Skin epidermis (tissue), 12 donors: ENCODE measurements around the gene CDH3.

Source experiments
- H3K27ac ChIP-seq, 21 experiments: fragments of 200-600 bp; sonication (generic) in 11 of 21; one replicate each; pipeline ENCODE4 v1.5.0; 2020; ENCODE audit warnings: mild to moderate bottlenecking in 3 of 21, inconsistent platforms in 2 of 21, moderate library complexity in 2 of 21
- H3K4me3 ChIP-seq, 7 experiments: fragments of 200-600 bp; sonication (generic) in 2 of 7; one replicate each; pipeline ENCODE4 v1.5.0; 2020; ENCODE audit warnings: inconsistent platforms in 2 of 7, mild to moderate bottlenecking in 2 of 7, moderate library complexity in 1 of 7

Gene CDH3

DNA sequence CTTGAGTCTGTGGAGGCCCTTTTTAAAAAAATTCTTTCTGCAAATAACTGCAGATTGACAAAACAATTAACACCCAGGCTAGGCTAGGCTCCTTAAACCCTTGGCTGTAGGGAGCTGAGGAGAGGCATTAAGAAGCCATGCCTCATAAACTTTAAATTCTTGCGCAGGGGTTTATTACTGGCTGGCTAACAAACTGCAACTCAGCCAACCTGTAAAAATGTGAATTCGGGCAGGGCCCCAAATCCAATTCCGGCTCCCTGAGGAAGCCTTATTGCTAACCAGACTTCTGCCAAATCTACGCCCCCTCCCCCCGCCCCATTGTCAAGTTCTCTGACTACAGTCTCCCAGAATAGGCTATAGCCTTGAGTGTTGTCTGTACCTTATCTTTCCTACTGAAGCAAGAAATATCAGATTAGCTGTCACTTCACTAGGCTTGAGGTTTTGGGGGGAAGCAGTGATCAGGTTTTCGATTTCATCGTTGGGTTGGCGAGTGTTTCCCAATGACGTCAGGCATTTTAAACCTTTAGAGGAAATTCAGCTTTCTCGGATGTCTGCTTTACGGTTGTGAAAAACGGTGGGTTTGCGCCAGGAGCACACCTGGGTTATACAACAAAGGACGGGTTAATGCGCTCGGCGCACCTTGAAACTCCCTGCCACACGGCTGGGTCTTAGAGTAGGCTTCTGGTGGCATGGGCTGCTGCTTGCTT lies 2.0 kb downstream of the CDH3 start:
- peak overlapping the region in 7 of 21 experiments; percentile 2 to 87 (median 22) for H3K27ac ChIP-seq
- peak overlapping the region in 4 of 7 experiments; percentile 38 to 68 (median 53) for H3K4me3 ChIP-seq

DNA sequence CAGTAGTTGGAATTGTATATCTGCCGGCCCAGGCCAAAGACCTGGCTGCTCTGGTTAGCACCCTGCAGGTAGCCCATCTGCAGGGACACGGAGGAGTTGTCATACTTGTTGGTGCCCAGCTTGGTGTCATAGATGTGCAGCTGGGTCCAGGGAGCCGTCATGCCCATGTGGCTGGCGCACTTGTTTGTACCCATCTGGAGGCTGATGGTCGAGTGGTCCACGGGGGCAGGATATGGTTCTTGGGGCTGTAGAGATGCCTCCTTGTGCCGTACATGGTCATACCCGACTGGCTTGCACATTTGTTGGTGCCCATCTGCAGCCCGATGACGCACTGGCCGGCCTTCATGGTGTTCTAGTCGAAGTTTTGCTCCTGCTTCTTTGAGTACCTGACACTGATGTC lies 6.0 kb downstream of the CDH3 start:
- no peak overlapping the region for H3K4me3 ChIP-seq

DNA sequence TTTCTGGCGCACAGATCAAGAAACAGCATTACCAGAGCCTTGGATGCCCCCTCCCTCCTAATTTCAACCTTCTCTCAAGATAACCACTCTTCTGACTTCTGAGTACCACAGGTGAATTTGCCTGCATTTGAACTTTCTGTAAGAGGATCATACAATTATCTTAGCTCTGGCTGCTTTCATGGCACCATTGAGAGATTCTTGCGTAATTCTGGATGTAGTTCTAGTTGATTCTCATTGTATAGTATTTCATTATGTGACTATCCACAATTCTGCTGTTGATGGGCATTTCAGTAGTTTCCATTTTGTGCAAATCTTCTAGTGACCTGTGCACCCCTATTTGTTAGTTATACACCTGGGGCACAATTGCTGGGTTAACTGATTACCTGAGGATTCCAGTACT lies 7.5 kb downstream of the CDH3 start:
- H3K27ac ChIP-seq: no peak overlapping the region
- H3K4me3 ChIP-seq: no peak overlapping the region

More for the DNA sequence above, 6.0 kb downstream of the CDH3 start:
- no peak overlapping the region for H3K27ac ChIP-seq

DNA sequence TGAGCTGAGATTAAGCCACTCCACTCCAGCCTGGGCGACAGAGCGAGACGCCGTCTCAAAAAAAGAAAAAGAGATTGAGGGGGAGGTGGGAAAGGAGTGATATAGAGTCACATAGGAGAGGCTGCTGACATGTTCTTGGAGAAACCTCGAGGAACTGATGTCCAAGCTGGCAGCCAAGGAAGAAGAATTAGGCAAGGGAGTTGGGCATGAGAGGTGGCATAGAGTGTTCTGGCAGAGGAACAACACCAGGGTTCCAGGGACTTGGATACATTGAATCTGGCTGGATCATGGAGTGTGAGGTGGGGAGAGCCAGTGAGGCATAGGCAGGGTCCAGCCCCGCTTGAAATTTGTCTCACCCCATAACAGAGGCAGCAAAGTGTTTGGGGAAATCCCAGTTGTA lies 10.7 kb downstream of the CDH3 start:
- Histone ChIP-seq H3K27ac (peak overlapping the region in 1 of 21 experiments; percentile 12), H3K4me3 (no peak overlapping the region)

DNA sequence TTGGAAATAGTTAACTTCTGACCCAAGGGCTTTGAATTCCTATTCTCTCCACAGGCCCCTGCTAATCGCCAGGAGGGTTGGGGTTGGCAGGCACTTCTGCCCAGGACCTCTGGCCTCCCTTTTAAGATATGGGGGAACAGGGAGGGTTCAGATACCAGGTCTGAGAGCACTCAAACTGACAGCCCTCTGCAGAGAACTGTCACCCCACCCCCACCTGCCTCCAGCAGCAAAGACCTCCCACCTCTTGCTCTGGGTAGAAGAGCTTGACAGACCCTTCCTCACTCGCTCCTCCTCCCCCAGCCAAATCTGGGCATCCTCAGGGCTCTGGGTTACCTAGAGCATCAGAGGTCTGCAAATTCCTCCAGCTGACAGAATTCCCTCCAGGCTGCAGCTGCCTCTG lies 11.6 kb downstream of the CDH3 start:
- H3K4me3 ChIP-seq: no peak overlapping the region
- H3K27ac ChIP-seq: peak overlapping the region in 2 of 21 experiments; percentile 64 to 82

DNA sequence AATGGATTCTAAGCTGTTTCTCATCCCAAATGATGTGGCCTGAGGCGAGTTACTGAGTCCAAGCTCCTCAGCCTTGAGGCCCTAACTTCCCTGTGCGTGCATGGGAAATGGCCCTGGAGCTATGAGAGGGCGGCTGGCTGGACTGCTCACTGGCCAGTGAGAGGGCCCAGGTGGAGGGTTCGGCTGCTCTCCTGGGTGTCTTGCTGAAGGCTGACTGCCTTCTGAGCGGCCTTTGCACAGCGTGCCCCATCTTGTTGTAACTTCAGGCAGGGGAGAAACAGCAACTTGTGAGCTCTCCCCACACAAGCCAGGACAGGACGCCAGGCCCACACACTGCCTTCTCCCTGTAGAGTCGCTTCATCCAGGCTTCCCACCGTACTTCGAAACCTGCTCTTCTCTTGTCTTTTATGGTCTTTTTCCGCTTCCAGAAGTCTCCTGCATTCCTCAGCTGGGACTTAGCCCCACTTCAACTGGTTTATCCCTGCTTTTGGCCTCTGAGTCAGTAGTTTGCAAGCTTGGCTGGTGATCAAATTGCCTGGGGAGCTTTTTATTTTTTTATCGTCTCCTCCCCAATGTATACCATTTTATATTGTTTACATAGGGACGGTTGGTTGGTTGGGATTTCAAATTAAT lies 13.3 kb downstream of the CDH3 start:
- Histone ChIP-seq H3K27ac (peak overlapping the region in 17 of 21 experiments; percentile 2 to 82 (median 57)), H3K4me3 (no peak overlapping the region)

DNA sequence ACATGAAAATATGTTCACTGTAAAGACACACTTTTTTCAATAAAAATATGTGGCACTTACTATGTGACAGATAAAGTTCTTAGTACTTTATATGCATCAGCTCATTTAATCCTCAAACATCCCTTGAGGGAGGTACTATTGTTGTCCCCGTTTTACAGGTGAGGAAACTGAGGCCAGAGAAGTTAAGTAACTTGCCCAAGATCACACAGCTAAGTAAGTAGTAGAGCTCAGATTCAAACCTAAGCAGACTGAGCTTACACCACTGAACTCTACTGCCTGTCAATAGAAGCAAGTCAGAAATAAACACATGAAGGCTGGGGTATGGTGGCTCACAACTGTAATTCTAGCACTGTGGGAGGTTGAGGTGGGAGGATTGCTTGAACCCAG lies 13.9 kb downstream of the CDH3 start:
- Histone ChIP-seq H3K4me3 (no peak overlapping the region), H3K27ac (peak overlapping the region in 8 of 21 experiments; percentile 0 to 82 (median 34))

DNA sequence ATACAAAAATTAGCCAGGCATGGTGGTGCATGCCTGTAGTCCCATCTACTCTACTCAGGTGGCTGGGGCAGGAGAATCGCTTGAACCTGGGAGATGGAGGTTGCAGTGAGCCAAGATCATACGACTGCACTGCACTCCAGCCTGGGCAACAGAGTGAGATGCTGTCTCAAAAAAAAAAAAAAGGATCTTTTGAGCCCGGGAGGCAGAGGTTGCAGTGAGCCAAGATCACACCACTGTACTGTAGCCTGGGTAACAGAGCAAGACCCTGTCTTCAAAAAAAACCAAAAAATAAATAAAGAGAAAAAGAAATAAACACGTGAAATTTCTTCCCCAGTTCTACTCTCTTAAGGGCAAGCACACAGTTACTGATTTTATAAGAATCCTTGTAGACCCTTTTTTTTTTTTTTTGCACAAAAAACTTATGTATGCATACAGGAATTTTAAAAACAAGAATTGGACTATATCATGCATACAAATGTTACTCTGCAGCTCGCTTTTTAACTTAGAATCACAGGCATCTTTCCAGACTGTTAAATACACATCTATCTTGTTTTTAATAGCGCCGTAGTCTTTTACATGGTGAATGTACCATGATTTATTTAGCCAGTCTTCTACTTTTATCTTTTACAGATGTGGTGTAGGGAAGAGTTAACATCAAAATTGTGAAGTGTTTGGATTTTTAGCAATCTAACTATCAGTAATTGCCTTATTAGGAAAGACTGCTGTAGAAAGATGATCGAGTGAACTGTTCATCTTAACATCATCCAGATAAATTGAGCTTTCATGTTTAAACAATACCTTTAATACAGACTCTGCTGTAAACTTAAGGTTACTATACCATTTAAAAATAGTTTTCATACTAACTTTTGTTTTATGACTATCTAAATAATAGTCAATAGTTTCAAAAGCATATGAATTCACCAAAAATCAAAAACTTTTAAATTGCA lies 14.6 kb downstream of the CDH3 start:
- no peak overlapping the region for H3K4me3 ChIP-seq
- peak overlapping the region in 6 of 21 experiments; percentile 0 to 82 (median 46) for H3K27ac ChIP-seq

DNA sequence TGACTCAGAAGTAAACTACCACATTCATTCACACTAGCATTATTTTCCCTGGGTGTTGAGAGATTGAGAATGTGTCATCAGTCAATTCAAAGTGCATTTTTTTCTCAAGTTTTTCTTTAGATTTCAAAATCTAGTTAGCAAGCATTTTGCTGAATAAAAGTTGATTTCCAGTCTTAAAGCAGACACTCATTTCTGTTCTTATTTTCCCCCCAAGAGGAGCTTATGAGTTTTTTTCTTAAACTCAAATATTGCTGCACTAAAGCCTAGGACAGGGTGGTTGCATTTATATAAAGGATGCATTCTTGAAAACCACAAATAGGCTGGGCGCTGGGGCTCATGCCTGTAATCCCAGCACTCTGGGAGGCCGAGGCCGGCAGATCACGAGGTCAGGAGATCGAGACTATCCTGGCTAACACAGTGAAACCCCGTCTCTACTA lies 15.3 kb downstream of the CDH3 start:
- Histone ChIP-seq H3K27ac (peak overlapping the region in 2 of 21 experiments; percentile 6 to 37), H3K4me3 (no peak overlapping the region)

DNA sequence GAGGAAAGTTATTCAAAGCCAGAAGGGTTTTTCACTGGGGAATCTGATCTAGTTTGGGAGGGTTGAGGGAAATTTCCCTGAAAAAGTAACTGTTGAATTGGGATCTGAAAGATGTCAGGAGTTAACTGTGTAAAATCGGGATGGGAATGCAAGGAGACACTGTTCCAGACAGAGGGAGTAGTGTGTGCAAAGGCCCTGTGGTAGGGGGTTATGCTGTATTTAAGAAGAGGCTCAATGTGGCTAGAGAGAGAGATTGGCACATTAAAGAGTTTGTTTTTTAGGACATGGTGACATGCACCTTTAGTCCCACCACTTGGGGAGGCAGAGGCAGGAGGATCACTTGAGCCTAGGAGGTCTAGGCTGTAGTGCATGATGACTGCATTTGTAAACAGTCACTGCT lies 16.9 kb downstream of the CDH3 start:
- H3K4me3 ChIP-seq: no peak overlapping the region
- H3K27ac ChIP-seq: no peak overlapping the region

DNA sequence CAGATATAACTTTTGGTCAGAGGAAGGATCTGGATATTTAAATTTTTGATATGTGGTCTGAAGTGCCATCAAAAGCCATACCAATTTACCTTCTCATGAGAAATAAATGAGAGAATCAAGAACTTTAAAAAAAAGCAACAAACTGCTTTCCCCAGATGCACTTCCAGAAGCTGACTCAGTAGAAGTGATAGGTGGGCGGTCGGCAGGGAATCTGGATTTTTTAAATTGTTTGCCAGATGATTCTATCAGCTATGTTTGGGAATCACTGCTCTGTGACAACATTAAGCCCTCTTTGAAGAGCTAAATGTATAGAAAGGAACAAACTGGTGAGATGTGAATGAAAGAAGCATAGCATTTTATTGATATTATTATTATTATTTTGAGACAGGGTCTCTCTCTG lies 19.2 kb downstream of the CDH3 start:
- Histone ChIP-seq H3K27ac (peak overlapping the region in 5 of 21 experiments; percentile 26 to 79 (median 69)), H3K4me3 (no peak overlapping the region)

DNA sequence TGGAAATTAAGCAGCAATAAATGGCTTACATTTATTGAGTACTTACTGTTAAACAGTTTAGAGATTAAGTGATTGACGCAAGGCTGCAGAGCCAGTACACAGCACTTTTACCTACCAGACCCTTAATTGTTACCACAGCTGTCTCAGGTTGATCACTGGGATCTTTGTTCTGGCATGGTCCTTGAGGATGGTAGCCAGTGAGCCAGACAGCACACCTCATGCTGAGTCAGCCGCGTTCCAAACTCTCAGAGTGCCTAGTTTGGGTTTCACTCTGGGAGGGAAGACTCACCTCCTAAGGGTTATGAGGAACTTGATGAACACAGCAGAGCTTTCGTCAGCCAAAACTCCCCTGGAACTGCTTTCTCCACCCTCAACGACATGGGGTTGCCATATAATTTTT lies 20.4 kb downstream of the CDH3 start:
- Histone ChIP-seq H3K4me3 (no peak overlapping the region), H3K27ac (peak overlapping the region in 10 of 21 experiments; percentile 6 to 81 (median 62))

DNA sequence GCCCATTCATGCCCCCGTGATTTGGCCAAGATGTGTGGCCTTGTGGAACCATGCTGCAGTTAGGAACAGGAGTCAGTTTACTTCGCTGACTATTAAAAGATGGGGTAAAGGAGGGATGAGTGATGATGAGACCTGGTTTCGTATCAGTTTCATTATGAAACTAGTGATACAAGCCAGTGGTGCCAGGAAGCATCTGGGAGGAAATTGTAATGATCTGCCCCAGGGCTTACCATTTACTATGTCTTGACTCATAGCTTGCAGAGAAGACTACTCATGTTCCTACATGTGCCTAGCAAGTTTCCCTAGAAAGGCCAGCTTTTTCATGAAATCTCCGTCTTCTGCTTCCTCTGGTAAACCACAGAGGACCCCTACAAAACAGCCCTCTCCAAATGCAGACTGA lies 23.2 kb downstream of the CDH3 start:
- peak overlapping the region in 9 of 21 experiments; percentile 5 to 75 (median 38) for H3K27ac ChIP-seq
- no peak overlapping the region for H3K4me3 ChIP-seq

DNA sequence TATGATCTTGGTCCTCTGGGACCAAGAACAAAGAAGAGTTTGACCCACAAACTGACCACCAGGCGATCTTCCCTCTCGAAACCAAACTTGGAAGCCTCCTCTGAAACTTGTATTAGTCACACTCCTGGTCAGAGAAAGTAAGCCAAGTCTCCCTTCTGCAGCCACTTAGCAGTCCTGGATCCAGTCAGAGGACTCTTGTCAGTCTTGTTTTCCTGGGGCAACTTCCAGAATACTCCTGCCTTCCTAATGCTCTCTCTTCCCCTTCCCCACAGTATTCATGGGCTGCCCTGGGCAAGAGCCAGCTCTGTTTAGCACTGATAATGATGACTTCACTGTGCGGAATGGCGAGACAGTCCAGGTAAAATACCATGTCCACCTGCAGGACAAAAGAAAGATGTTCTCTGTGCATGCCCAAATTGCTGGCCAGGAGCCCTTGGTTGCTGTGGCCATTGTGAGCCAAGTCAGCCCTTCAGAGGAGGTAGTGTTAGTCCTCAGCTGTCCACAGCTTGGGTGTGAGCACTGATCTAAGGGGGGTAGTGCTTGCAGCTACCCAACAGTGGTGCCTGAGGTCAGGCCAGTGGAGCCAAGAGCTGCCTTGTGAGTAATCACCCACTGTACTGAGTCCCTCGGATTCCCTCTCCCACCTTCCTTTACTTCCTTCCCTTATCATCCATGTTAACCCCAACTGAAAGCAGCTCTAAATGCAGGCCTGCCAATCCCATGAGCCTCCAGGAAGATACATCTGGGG lies 31.2 kb downstream of the CDH3 start:
- Histone ChIP-seq H3K4me3 (no peak overlapping the region), H3K27ac (peak overlapping the region in 1 of 21 experiments; percentile 5)

DNA sequence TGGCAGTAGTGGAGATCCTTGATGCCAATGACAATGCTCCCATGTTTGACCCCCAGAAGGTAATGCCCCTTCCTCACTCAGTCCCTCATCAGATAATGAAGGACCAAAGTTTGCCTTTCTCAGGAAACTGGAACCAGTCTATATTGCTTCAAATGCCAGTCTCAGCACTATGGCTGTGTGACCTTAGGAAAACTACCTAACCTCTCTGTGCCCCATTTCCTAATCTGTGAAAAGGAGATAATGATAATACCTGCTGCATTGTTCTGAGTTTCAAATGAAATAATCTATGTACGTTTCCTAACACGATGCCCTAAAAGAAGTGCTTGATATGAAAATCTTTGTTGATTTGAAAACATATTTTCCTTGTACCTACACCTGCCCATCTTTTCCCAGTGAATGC lies 35.9 kb downstream of the CDH3 start:
- H3K27ac ChIP-seq: no peak overlapping the region
- no peak overlapping the region for H3K4me3 ChIP-seq

DNA sequence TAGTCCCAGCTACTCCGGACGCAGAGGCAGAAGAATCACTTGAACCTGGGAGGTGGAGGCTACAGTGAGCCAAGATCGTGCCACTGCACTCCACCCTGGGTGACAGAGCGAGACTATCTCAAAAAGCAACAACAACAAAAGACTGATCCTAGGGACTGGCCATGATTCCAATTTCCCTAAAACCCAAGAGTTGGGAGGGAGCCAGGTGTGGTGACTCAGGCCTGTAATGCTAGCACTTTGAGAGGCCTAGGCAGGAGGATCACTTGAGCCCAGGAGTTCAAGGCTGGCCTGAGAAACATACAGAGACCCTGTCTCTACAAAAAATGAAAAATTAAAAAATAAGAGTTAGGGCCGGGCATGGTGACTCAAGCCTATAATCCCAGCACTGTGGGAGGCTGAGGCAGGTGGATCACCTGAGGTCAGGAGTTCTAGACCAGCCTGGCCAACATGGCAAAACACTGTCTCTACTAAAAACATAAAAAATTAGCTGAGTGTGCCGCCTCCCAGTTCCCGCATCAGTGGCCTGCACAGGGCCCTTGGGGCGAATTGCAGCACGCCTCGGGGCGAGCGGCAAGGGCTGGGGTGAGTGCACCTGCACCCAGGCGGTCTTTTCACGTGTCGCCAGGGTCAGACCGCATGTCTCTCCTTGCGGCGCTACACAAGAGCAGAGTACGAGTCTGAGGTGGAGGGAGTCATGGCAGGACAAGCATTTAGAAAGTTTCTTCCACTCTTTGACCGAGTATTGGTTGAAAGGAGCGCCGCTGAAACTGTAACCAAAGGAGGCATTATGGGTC lies 40.8 kb downstream of the CDH3 start:
- no peak overlapping the region for H3K4me3 ChIP-seq
- no peak overlapping the region for H3K27ac ChIP-seq

DNA sequence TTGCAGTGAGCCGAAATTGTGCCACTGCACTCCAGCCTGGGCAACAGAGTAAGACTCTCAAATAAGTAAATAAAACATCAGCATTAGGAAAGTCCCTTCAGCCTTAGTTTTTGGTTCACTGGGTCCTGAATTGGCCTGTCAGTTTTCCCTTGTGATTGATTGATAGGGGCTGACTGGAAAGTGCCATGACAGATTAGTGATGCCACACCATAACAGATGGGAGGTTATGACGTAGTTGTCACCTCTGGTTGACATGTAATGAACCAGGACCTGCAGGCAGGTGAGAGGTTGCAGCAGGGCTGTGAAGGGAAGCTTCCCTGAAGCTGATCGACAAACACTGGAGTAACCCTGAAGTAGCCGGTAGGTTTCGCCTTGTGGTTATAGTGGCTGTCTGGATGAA lies 41.8 kb downstream of the CDH3 start:
- H3K27ac ChIP-seq: no peak overlapping the region
- H3K4me3 ChIP-seq: no peak overlapping the region

DNA sequence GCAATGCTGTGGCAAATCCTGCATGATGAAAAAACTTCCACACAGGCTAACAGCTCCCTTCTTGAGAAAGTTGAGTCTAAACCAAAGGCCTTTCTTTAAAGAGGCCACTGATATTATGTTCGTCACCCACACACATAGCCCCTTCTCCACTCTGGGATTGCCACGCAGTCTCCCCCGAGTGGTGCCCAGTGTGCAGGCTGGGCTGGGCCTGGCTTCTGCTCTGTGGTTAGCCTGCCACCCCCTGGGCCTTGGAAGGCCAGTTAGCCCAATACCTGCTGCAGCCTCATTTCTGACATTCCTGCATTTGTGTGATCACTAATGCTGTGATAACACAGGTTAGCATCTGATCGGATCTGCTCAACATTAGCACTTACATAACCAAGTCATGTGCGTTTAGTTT lies 44.8 kb downstream of the CDH3 start:
- Histone ChIP-seq H3K4me3 (no peak overlapping the region), H3K27ac (no peak overlapping the region)

DNA sequence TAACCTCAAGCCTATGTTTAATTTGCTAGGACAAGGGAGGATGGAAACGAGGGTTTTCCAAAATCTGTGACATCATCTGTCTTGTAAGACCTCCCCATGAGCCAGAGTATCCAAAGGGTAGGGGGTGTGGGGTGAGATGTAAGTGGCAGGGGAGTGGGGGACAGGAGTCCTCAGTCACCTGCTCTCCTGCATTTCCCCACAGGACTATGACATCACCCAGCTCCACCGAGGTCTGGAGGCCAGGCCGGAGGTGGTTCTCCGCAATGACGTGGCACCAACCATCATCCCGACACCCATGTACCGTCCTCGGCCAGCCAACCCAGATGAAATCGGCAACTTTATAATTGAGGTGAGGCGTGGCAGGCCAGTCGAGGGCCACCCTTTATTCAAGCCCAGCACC lies 50.5 kb downstream of the CDH3 start:
- Histone ChIP-seq H3K27ac (no peak overlapping the region), H3K4me3 (no peak overlapping the region)
